GM21390 (cell line): ENCODE results near the gene AOC3.
"Not testable (repeated sequence)": the region's sequence is repeated elsewhere in the genome, so short reads cannot be mapped to it uniquely, and the experiment has no call there.

ENCODE experiments used
- ATAC-seq: cut with Tn5 transposase; IDR thresholded peaks from one replicate; pipeline ENCODE4 v1.9.1; 2021; ENCODE audit not compliant: unreplicated experiment

The AOC3 gene

GRCh38 chr17:42844761-42845555 is 6.0 kb upstream of the AOC3 start:
- no peak for ATAC-seq

- ATAC-seq, result no peak
Measured at GRCh38 chr17:42845556-42845917, 5.5 kb upstream of the AOC3 start.

- no peak for ATAC-seq
Measured at GRCh38 chr17:42845918-42846593, 4.9 kb upstream of the AOC3 start.

- no peak for ATAC-seq
Measured at GRCh38 chr17:42846594-42847280, 4.3 kb upstream of the AOC3 start.

- no peak for ATAC-seq
Measured at GRCh38 chr17:42848093-42848492, 2.9 kb upstream of the AOC3 start.

- ATAC-seq, result no peak
Measured at GRCh38 chr17:42849031-42849430, 2.0 kb upstream of the AOC3 start.

- no peak for ATAC-seq
Measured at GRCh38 chr17:42849451-42850181, 1.4 kb upstream of the AOC3 start.

GRCh38 chr17:42851371-42852240 is 607 bp downstream of the AOC3 start:
- ATAC-seq, result not testable (repeated sequence)

GRCh38 chr17:42852351-42852750 is 1.4 kb downstream of the AOC3 start:
- no peak for ATAC-seq

- no peak for ATAC-seq
Measured at GRCh38 chr17:42853004-42853403, 2.0 kb downstream of the AOC3 start.

GRCh38 chr17:42853597-42853967 is 2.6 kb downstream of the AOC3 start:
- ATAC-seq, result no peak

- no peak for ATAC-seq
Measured at GRCh38 chr17:42853968-42854790, 3.2 kb downstream of the AOC3 start.

- ATAC-seq, result no peak
Measured at GRCh38 chr17:42855048-42855596, 4.1 kb downstream of the AOC3 start.

GRCh38 chr17:42856093-42856492 is 5.1 kb downstream of the AOC3 start:
- not testable (repeated sequence) for ATAC-seq

GRCh38 chr17:42856516-42856915 is 5.5 kb downstream of the AOC3 start:
- not testable (repeated sequence) for ATAC-seq

GRCh38 chr17:42857389-42857788 is 6.4 kb downstream of the AOC3 start:
- no peak for ATAC-seq

- no peak for ATAC-seq
Measured at GRCh38 chr17:42865638-42866094, 14.7 kb downstream of the AOC3 start.

- no peak for ATAC-seq
Measured at GRCh38 chr17:42866216-42866615, 15.2 kb downstream of the AOC3 start.
